Hepatocyte (in vitro differentiated cells): ENCODE results near the gene ANKLE2. TPM values are rescaled to one million over a fixed set of nuclear protein-coding genes. Genes with fewer than 3 reads are reported as not detected.

ENCODE experiments used
- DNase-seq: peaks from one replicate; pipeline ENCODE4 v3.0.0-alpha.2; 2016; ENCODE audit warnings: low spot score
- H2AFZ ChIP-seq: fragments of 200-600 bp; sonication (generic); 2 replicates; pipeline ENCODE4 v1.6.0; 2016; ENCODE audit warnings: antibody characterized with exemption, mild to moderate bottlenecking
- H3K27ac ChIP-seq: fragments of 200-600 bp; sonication (generic); 2 replicates; pipeline ENCODE4 v1.5.1; 2016; ENCODE audit warnings: mild to moderate bottlenecking
- H3K27me3 ChIP-seq: fragments of 200-600 bp; sonication (generic); 2 replicates; pipeline ENCODE4 v1.6.1; 2016
- H3K36me3 ChIP-seq: fragments of 200-600 bp; sonication (generic); replicated peaks from 2 replicates; pipeline ENCODE4 v1.5.1; 2016; ENCODE audit warnings: low read depth; ENCODE audit not compliant: insufficient read depth
- H3K4me1 ChIP-seq: fragments of 200-600 bp; sonication (generic); 2 replicates; pipeline ENCODE4 v1.5.1; 2016; ENCODE audit warnings: mild to moderate bottlenecking, moderate library complexity; ENCODE audit not compliant: insufficient read depth
- H3K4me2 ChIP-seq: fragments of 200-600 bp; sonication (generic); 2 replicates; pipeline ENCODE4 v1.6.0; 2016
- H3K4me3 ChIP-seq: fragments of 200-600 bp; sonication (generic); 2 replicates; pipeline ENCODE4 v1.5.1; 2016; ENCODE audit warnings: mild to moderate bottlenecking
- H3K79me2 ChIP-seq: fragments of 200-600 bp; sonication (generic); 2 replicates; pipeline ENCODE4 v1.6.0; 2017; ENCODE audit warnings: mild to moderate bottlenecking
- H3K9me2 ChIP-seq: fragments of 200-600 bp; sonication (generic); replicated peaks from 2 replicates; pipeline ENCODE4 v1.6.0; 2017; ENCODE audit warnings: mild to moderate bottlenecking; ENCODE audit not compliant: insufficient read depth
- H3K9me3 ChIP-seq: fragments of 200-600 bp; sonication (generic); 2 replicates; pipeline ENCODE4 v1.5.1; 2016; ENCODE audit warnings: low read depth, mild to moderate bottlenecking
- H4K20me1 ChIP-seq: fragments of 200-600 bp; sonication (generic); 2 replicates; pipeline ENCODE4 v1.6.0; 2016; ENCODE audit warnings: mild to moderate bottlenecking; ENCODE audit not compliant: insufficient read depth, poor library complexity, severe bottlenecking
- EZH2 ChIP-seq: fragments of 200-600 bp; sonication (generic); IDR thresholded peaks from 2 replicates; pipeline ENCODE4 v1.6.1; 2016; ENCODE audit warnings: antibody characterized with exemption, mild to moderate bottlenecking, borderline replicate concordance
- EZH2phosphoT487 ChIP-seq: fragments of 200-600 bp; sonication (generic); IDR thresholded peaks from one replicate; pipeline ENCODE4 v1.6.1; 2018; ENCODE audit warnings: antibody characterized with exemption, mild to moderate bottlenecking, low read depth, moderate library complexity; ENCODE audit not compliant: unreplicated experiment, severe bottlenecking
- WGBS: methylation state at CpG from one replicate; pipeline ENCODE4 v1.1.6; 2016; ENCODE audit warnings: low lambda C conversion rate; ENCODE audit errors: missing lambda C conversion rate; 5-methylcytosine and 5-hydroxymethylcytosine counted together
- polyA plus RNA-seq: library from polyadenylated mRNA; unstranded; fragments of >200 nt; fragmentation: Nextera tagmentation; extraction: Ambion mirVana; gene quantifications from 2 replicates; pipeline ENCODE4 v1.2.1, GENCODE V29; 2016
- total RNA-seq: library from RNA; depleted of rRNA; stranded (reverse); fragments of >200 nt; gene quantifications from 2 replicates; pipeline ENCODE4 v1.2.3, GENCODE V29; 2014
- TF ChIP-seq, protein P1 (sequence below): fragments of 200-600 bp; sonication (generic); IDR thresholded peaks from 2 replicates; pipeline ENCODE4 v1.5.1; 2016; ENCODE audit warnings: antibody characterized with exemption, mild to moderate bottlenecking; ENCODE audit not compliant: poor library complexity

Gene ANKLE2
- total and polyA plus RNA-seq, 2 experiments from 2014 or later = 45.3 to 70.3 TPM

- WGBS = 92% methylated on average over 28 of the region's 28 CpGs
- H3K27ac ChIP-seq = no peak overlapping the region
- no peaks in the 10 kb centered on the region for H3K9me2 ChIP-seq
- no peak for DNase-seq
- TF ChIP-seq EZH2 (no peak), EZH2phosphoT487 (no peak)
- TF ChIP-seq, protein P1, sequence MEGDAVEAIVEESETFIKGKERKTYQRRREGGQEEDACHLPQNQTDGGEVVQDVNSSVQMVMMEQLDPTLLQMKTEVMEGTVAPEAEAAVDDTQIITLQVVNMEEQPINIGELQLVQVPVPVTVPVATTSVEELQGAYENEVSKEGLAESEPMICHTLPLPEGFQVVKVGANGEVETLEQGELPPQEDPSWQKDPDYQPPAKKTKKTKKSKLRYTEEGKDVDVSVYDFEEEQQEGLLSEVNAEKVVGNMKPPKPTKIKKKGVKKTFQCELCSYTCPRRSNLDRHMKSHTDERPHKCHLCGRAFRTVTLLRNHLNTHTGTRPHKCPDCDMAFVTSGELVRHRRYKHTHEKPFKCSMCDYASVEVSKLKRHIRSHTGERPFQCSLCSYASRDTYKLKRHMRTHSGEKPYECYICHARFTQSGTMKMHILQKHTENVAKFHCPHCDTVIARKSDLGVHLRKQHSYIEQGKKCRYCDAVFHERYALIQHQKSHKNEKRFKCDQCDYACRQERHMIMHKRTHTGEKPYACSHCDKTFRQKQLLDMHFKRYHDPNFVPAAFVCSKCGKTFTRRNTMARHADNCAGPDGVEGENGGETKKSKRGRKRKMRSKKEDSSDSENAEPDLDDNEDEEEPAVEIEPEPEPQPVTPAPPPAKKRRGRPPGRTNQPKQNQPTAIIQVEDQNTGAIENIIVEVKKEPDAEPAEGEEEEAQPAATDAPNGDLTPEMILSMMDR = no peak
- no peaks in the 10 kb centered on the region for H3K36me3 ChIP-seq
- H3K27me3 ChIP-seq = no peaks in the 10 kb centered on the region
- H3K4me1 ChIP-seq = no peaks in the 10 kb centered on the region
- peaks cover 22% of the 10 kb centered on the region for H4K20me1 ChIP-seq
- H2AFZ ChIP-seq = no peak overlapping the region
- peaks cover 12% of the 10 kb centered on the region for H3K79me2 ChIP-seq
- H3K4me2 ChIP-seq = no peak overlapping the region
- H3K9me3 ChIP-seq = no peaks in the 10 kb centered on the region
- no peak overlapping the region for H3K4me3 ChIP-seq
Observed at GRCh38 chr12:132801741-132802140, 40.1 kb upstream of the ANKLE2 start.

DNA sequence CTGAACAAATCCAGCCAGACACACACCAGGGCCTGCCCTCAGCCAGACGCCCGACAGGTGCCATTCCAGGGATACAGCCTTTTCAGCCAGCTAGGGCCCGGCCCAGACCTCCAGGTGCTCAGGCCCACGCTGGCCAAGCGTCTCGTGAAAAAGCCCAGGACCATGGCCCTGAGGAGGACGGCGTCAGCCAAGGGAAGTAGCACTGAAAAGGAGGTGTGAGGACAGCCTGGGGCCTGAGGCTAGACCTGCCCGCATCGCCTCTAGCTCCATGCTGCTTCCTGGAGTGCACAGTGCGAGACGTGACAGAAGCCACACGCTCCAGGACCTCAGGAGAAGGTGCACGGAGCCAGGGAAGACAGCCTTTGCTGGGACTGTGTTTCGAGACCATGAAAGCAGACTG is 37.2 kb upstream of the ANKLE2 start:
- TF ChIP-seq EZH2 (no peak), EZH2phosphoT487 (no peak)
- TF ChIP-seq, protein P1 = no peak
- H3K4me1 ChIP-seq = no peaks in the 10 kb centered on the region
- no peak for DNase-seq
- no peaks in the 10 kb centered on the region for H3K9me2 ChIP-seq
- H3K9me3 ChIP-seq = no peaks in the 10 kb centered on the region
- no peak overlapping the region for H3K4me2 ChIP-seq
- no peaks in the 10 kb centered on the region for H3K27me3 ChIP-seq
- H4K20me1 ChIP-seq = no peaks in the 10 kb centered on the region
- no peak overlapping the region for H3K4me3 ChIP-seq
- WGBS = 98% methylated on average over 15 of the region's 15 CpGs
- H2AFZ ChIP-seq = no peak overlapping the region
- H3K36me3 ChIP-seq = no peaks in the 10 kb centered on the region
- H3K79me2 ChIP-seq = peaks cover 7% of the 10 kb centered on the region
- no peak overlapping the region for H3K27ac ChIP-seq

DNA sequence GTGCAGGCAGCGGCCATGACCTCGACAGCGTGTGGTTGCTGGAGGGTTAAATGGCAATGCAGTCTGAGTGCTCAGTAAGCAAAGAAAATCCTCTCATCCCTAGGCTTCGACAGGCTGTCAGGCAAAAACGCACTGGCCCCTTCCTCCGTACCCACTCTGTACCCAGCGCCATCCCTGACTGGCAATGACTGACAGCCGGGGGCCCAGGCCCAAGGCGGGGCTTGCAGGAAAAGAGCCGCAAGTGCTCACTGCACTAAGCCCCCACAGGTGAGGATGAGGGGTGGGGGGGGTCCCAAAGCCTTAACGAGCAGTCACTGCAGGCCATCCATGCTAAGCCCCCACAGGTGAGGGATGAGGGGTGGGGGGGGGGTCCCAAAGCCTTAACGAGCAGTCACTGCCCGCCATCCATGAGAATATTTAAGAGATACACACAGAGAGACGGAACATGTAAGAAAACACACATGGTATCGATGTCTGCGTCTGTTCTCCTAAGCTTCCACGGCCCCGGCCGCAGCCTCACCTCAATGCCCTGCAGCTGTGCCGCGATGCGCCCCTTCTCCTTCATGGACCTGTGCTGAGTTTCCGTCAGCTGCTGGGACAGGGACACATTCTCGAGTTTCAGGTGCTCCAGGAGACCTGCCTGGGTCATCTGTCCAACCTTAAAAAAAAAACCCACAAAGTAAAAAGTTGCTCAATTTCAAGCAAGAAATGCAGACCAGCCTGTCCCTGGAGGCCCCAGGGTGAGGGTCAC is 36.4 kb upstream of the ANKLE2 start:
- Histone ChIP-seq H3K36me3 (no peaks in the 10 kb centered on the region), H3K4me1 (no peaks in the 10 kb centered on the region), H3K27ac (no peak overlapping the region), H3K9me3 (no peaks in the 10 kb centered on the region), H2AFZ (no peak overlapping the region), H3K79me2 (peaks cover 9% of the 10 kb centered on the region), H3K9me2 (no peaks in the 10 kb centered on the region), H3K27me3 (no peaks in the 10 kb centered on the region), H3K4me2 (no peak overlapping the region), H3K4me3 (no peak overlapping the region), H4K20me1 (no peaks in the 10 kb centered on the region)
- no peak for DNase-seq
- TF ChIP-seq EZH2 = no peak
- TF ChIP-seq, protein P1 = no peak
- TF ChIP-seq EZH2phosphoT487 = no peak
- WGBS = 98% methylated on average over 22 of the region's 24 CpGs
